ENCODE data around the gene LNP1. TPM values are rescaled to one million over a fixed set of nuclear protein-coding genes. Genes with fewer than 3 reads are reported as not detected.

LNP1 gene
- total RNA-seq, 1 experiment from 2014 or later, result 3.3 TPM

DNA sequence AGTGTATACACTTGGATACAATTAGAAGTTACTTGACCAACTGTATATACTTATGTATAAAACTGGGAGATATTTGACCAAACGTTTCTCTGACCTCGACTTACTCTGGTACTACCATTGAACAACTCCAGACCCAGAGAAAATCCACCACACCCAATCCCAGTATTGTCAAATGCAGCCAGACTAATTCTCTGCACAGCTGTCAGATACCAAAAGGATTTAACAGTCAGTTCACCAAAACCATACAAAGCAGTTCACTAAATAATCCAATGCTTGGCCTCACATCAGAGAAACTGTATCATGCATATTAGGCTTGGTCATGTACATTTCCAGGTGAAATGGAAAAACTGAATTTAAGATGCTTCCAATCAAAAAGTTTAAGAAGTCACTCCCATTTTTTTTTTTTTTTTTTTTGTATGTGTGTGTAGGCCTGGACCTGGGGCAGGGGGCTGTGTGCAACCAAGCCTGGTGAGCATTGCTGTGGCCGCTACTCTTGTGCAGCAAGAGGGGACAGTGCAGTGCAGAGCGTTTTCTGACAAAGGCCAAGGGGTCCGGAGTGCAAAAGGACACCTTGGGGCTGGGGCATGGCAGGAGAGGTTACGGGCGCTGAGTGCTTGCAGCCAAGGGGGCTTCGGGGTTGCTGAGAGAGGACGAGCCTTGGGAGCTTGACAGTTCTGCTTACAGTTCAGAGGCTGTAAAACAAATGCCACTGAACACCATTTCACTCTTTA, 1.8 kb upstream of the LNP1 start:
- H3K36me3 Mint-ChIP-seq (ENCODE audit: insufficient read depth, unreplicated experiment), result peaks cover 10% of the 10 kb centered on the region
- Histone ChIP-seq H3K36me3 (ENCODE audit: control insufficient read depth, insufficient read depth, low read length) (no peaks in the 10 kb centered on the region), H3K4me1 (peaks cover 5% of the 10 kb centered on the region), H3K27me3 (replicated peaks; ENCODE audit: control insufficient read depth, insufficient read depth, low read length) (no peaks in the 10 kb centered on the region), H3K4me3 (ENCODE audit: low read depth, low read length) (peak overlapping the region; percentile 83), H3K9me3 (no peaks in the 10 kb centered on the region)
- intact Hi-C loops (cut with micrococcal nuclease; ENCODE audit: unreplicated experiment), result loop anchor here (2.0 to 5.0 kb wide), 5 partner anchors 13 to 582 kb away; partner anchors contain the start of genes CMSS1 and NIT2
- ChIA-PET POLR2A (no interaction called here), CTCF (no interaction called here)
- DNase-seq, result peak in 1 of 2 experiments; percentile 2
- BruUV-seq (replicated peaks), result no TSS peak
- no peaks in the 10 kb centered on the region for H3K27me3 Mint-ChIP-seq (ENCODE audit: insufficient read depth, unreplicated experiment)
- H3K9me3 Mint-ChIP-seq (ENCODE audit: unreplicated experiment), result no peaks in the 10 kb centered on the region
- H3K4me3 Mint-ChIP-seq (ENCODE audit: unreplicated experiment), result peak overlapping the region; percentile 85
- no peaks in the 10 kb centered on the region for H3K4me1 Mint-ChIP-seq (ENCODE audit: low read depth, unreplicated experiment)
- TF ChIP-seq, protein P1, sequence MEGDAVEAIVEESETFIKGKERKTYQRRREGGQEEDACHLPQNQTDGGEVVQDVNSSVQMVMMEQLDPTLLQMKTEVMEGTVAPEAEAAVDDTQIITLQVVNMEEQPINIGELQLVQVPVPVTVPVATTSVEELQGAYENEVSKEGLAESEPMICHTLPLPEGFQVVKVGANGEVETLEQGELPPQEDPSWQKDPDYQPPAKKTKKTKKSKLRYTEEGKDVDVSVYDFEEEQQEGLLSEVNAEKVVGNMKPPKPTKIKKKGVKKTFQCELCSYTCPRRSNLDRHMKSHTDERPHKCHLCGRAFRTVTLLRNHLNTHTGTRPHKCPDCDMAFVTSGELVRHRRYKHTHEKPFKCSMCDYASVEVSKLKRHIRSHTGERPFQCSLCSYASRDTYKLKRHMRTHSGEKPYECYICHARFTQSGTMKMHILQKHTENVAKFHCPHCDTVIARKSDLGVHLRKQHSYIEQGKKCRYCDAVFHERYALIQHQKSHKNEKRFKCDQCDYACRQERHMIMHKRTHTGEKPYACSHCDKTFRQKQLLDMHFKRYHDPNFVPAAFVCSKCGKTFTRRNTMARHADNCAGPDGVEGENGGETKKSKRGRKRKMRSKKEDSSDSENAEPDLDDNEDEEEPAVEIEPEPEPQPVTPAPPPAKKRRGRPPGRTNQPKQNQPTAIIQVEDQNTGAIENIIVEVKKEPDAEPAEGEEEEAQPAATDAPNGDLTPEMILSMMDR (IDR thresholded peaks at IDR 0.05; ENCODE audit: insufficient read depth in 1 of 2, low read depth in 1 of 2, low read length in 1 of 2, severe bottlenecking in 1 of 2, unreplicated experiment in 1 of 2), result no peak
- peak overlapping the region; percentile 90 for H3K27ac Mint-ChIP-seq (ENCODE audit: unreplicated experiment)

DNA sequence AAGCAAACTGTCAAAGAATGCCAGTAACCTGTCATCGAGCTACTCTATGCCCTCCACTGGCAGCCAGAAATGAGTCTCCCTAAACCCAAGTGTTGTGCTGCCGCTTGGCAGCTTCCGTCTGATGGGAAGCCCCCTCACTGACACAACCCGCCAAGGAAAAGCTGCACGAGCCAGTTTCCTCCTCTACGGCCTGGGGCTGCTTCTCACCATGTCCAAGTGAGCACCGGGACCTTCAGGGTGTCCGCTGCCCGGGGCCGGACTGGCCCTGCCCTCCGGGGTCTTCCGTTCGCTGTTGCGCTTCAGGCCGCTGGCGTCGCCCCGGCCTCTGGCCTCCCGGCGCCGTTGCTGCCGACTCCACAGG, 940 bp upstream of the LNP1 start:
- no peaks in the 10 kb centered on the region for H3K9me3 ChIP-seq
- H3K4me1 ChIP-seq, result peaks cover 5% of the 10 kb centered on the region
- Mint-ChIP-seq H3K9me3 (ENCODE audit: unreplicated experiment) (no peaks in the 10 kb centered on the region), H3K4me3 (ENCODE audit: unreplicated experiment) (peak overlapping the region; percentile 85), H3K27ac (ENCODE audit: unreplicated experiment) (peak overlapping the region; percentile 90), H3K27me3 (ENCODE audit: insufficient read depth, unreplicated experiment) (no peaks in the 10 kb centered on the region), H3K36me3 (ENCODE audit: insufficient read depth, unreplicated experiment) (peaks cover 10% of the 10 kb centered on the region), H3K4me1 (ENCODE audit: low read depth, unreplicated experiment) (no peaks in the 10 kb centered on the region)
- peak in 1 of 2 experiments; percentile 39 for DNase-seq
- TF ChIP-seq, protein P1 (IDR thresholded peaks at IDR 0.05; ENCODE audit: insufficient read depth in 1 of 2, low read depth in 1 of 2, low read length in 1 of 2, severe bottlenecking in 1 of 2, unreplicated experiment in 1 of 2), result no peak
- BruUV-seq (replicated peaks), result no TSS peak
- no peaks in the 10 kb centered on the region for H3K27me3 ChIP-seq (replicated peaks; ENCODE audit: control insufficient read depth, insufficient read depth, low read length)
- ChIA-PET CTCF (interaction anchor here (0.6 kb wide), 1 partner anchor 61 kb away, joined by 10 read pairs; no protein-coding TSS in a partner anchor), POLR2A (interaction anchor here (2.4 kb wide), 1 partner anchor 14 kb away, joined by 28 read pairs; no protein-coding TSS in a partner anchor)
- no peaks in the 10 kb centered on the region for H3K36me3 ChIP-seq (ENCODE audit: control insufficient read depth, insufficient read depth, low read length)
- intact Hi-C loops (cut with micrococcal nuclease; ENCODE audit: unreplicated experiment), result loop anchor here (2.0 to 5.0 kb wide), 5 partner anchors 14 to 583 kb away; partner anchors contain the start of genes CMSS1 and NIT2
- H3K4me3 ChIP-seq (ENCODE audit: low read depth, low read length), result peak overlapping the region; percentile 83

DNA sequence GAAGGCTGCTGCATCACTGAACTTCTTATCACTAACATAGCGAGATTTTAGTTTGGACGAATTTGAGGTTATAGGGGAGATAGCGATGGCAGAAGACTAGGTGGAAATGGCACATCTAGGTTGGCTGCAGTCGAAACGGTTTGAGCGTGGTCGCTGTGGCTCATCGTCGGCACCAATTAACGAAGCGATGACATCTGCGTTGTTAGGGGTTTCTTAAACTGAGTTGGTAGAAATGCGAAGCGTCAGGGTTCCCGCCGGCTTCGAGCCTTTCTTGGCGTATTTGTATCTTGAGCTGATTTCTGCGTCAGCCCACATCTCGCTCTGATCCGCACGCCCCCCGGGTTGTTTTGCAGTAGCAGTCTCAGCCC, 319 bp downstream of the LNP1 start:
- intact Hi-C loops (cut with micrococcal nuclease; ENCODE audit: unreplicated experiment), result loop anchor here (1.0 to 5.0 kb wide), 6 partner anchors 15 to 584 kb away; partner anchors contain the start of genes CMSS1, NIT2 and TMEM45A
- peak overlapping the region; percentile 83 for H3K4me3 ChIP-seq (ENCODE audit: low read depth, low read length)
- DNase-seq, result peak in 1 of 2 experiments; percentile 42
- TSS peak; percentile 76 for BruUV-seq (replicated peaks)
- Mint-ChIP-seq H3K9me3 (ENCODE audit: unreplicated experiment) (no peaks in the 10 kb centered on the region), H3K27ac (ENCODE audit: unreplicated experiment) (peak overlapping the region; percentile 90), H3K4me3 (ENCODE audit: unreplicated experiment) (peak overlapping the region; percentile 85), H3K27me3 (ENCODE audit: insufficient read depth, unreplicated experiment) (no peaks in the 10 kb centered on the region), H3K36me3 (ENCODE audit: insufficient read depth, unreplicated experiment) (peaks cover 10% of the 10 kb centered on the region), H3K4me1 (ENCODE audit: low read depth, unreplicated experiment) (no peaks in the 10 kb centered on the region)
- peaks cover 5% of the 10 kb centered on the region for H3K4me1 ChIP-seq
- H3K27me3 ChIP-seq (replicated peaks; ENCODE audit: control insufficient read depth, insufficient read depth, low read length), result no peaks in the 10 kb centered on the region
- TF ChIP-seq, protein P1 (IDR thresholded peaks at IDR 0.05; ENCODE audit: insufficient read depth in 1 of 2, low read depth in 1 of 2, low read length in 1 of 2, severe bottlenecking in 1 of 2, unreplicated experiment in 1 of 2), result no peak
- CTCF ChIA-PET, result interaction anchor here (0.6 to 1.1 kb wide), 2 partner anchors 61 to 794 kb away, joined by 3 read pairs; no protein-coding TSS in a partner anchor
- no peaks in the 10 kb centered on the region for H3K36me3 ChIP-seq (ENCODE audit: control insufficient read depth, insufficient read depth, low read length)
- POLR2A ChIA-PET, result interaction anchor here (0.5 to 2.4 kb wide), 8 partner anchors 13 to 141 kb away, joined by 3 to 28 read pairs (median 4); partner anchors contain the start of genes NIT2 and TBC1D23
- H3K9me3 ChIP-seq, result no peaks in the 10 kb centered on the region

Measured in Caco-2 (cell line).